ENCODE data around the gene KRTAP20-4.

- TF ChIP-seq POLR2AphosphoS5 (IDR thresholded peaks at IDR 0.05; ENCODE audit: low read depth, low read length), result no peak
- TF ChIP-seq POLR2A (IDR thresholded peaks at IDR 0.05; ENCODE audit: low read depth, low read length), result no peak
Observed at GRCh38 chr21:30620080-30620479, 347 bp upstream of the KRTAP20-4 start.

Measured in GM12892 (cell line).